Effector memory CD8-positive, alpha-beta T cell (primary cell): ENCODE measurements around the gene NEMF.
"Not testable (repeated sequence)": the region's sequence is repeated elsewhere in the genome, so short reads cannot be mapped to it uniquely, and the experiment has no call there.

Experiments used
- ATAC-seq: fragments of 150-1000 bp; cut with Tn5 transposase; replicated peaks from 2 replicates; pipeline ENCODE4 v1.10.0; 2021; ENCODE audit warnings: mild to moderate bottlenecking, moderate library complexity
- DNase-seq, 3 experiments: peaks; one replicate each; pipeline ENCODE4 v3.0.0; 2021
- H3K27ac Mint-ChIP-seq, 2 donors: one replicate each; pipeline ENCODE4 v1.8.0; 2022; ENCODE audit warnings: mild to moderate bottlenecking in 2 of 2, mixed read lengths in 2 of 2, moderate library complexity in 2 of 2
- H3K27me3 Mint-ChIP-seq, 2 donors: one replicate each; pipeline ENCODE4 v1.8.0; 2022; ENCODE audit warnings: mixed read lengths in 2 of 2
- H3K36me3 Mint-ChIP-seq: one replicate; pipeline ENCODE4 v1.8.0; 2022; ENCODE audit warnings: mild to moderate bottlenecking, moderate library complexity, mixed read lengths; ENCODE audit not compliant: insufficient read depth
- H3K4me1 Mint-ChIP-seq, 2 donors: one replicate each; pipeline ENCODE4 v1.8.0; 2022; ENCODE audit warnings: low read depth in 2 of 2, mixed read lengths in 2 of 2
- H3K4me3 Mint-ChIP-seq, 2 donors: one replicate each; pipeline ENCODE4 v1.8.0; 2022; ENCODE audit warnings: mild to moderate bottlenecking in 2 of 2, mixed read lengths in 2 of 2, moderate library complexity in 2 of 2
- H3K9me3 Mint-ChIP-seq, 2 donors: one replicate each; pipeline ENCODE4 v1.8.0; 2022; ENCODE audit warnings: mixed read lengths in 2 of 2

NEMF gene

GRCh38 chr14:49892636-49893308 lies 40.2 kb upstream of the NEMF start, which contains the start of gene ARF6:
Gene ARF6 (plus strand): TSS chr14:49893082. CDS start chr14:49893737, 655 bp downstream.
- ATAC-seq: peak; percentile 81

GRCh38 chr14:49892301-49892635 lies 39.7 kb upstream of the NEMF start:
- H3K4me3 Mint-ChIP-seq: peak overlapping the region; percentile 82 to 90
- no peaks in the 10 kb centered on the region for H3K9me3 Mint-ChIP-seq
- H3K27ac Mint-ChIP-seq: peak overlapping the region; percentile 96
- DNase-seq (peak; percentile 34 to 47 (median 44)), ATAC-seq (peak; percentile 48)
- H3K27me3 Mint-ChIP-seq: no peaks in the 10 kb centered on the region
- peaks cover 27 to 35% of the 10 kb centered on the region in 2 donors for H3K4me1 Mint-ChIP-seq
- H3K36me3 Mint-ChIP-seq: peaks cover 50% of the 10 kb centered on the region

More at GRCh38 chr14:49892636-49893308, 40.2 kb upstream of the NEMF start, which contains the start of gene ARF6:
- DNase-seq: peak; percentile 91 to 95 (median 94)
- Mint-ChIP-seq H3K27ac (peak within 1 kb of the TSS; percentile 96), H3K4me1 (peaks cover 28 to 38% of the 10 kb centered on the region in 2 donors), H3K9me3 (no peaks in the 10 kb centered on the region), H3K4me3 (peak within 1 kb of the TSS; percentile 82 to 90), H3K36me3 (peaks cover 52% of the 10 kb centered on the region), H3K27me3 (no peaks in the 10 kb centered on the region)

GRCh38 chr14:49888293-49888692 lies 35.7 kb upstream of the NEMF start:
- Mint-ChIP-seq H3K36me3 (peaks cover 10% of the 10 kb centered on the region), H3K27ac (peak overlapping the region in 1 of 2 donors; percentile 55), H3K4me3 (no peak overlapping the region), H3K9me3 (no peaks in the 10 kb centered on the region), H3K4me1 (peaks cover 10 to 13% of the 10 kb centered on the region in 2 donors), H3K27me3 (no peaks in the 10 kb centered on the region)
- no peak for DNase-seq
- ATAC-seq: no peak

GRCh38 chr14:49886523-49886922 lies 33.9 kb upstream of the NEMF start:
- H3K27ac Mint-ChIP-seq: peak overlapping the region; percentile 65 to 73
- peaks cover under 1 to 4% of the 10 kb centered on the region in 2 donors for H3K4me1 Mint-ChIP-seq
- ATAC-seq: peak; percentile 36
- H3K9me3 Mint-ChIP-seq: no peaks in the 10 kb centered on the region
- no peaks in the 10 kb centered on the region for H3K27me3 Mint-ChIP-seq
- H3K36me3 Mint-ChIP-seq: peaks cover 3% of the 10 kb centered on the region
- H3K4me3 Mint-ChIP-seq: peak overlapping the region; percentile 33 to 51
- DNase-seq: no peak

GRCh38 chr14:49882826-49883694 lies 30.5 kb upstream of the NEMF start:
- Mint-ChIP-seq H3K4me3 (no peak overlapping the region), H3K4me1 (peaks cover 5 to 11% of the 10 kb centered on the region in 2 donors), H3K27me3 (no peaks in the 10 kb centered on the region), H3K36me3 (peaks cover 5% of the 10 kb centered on the region), H3K27ac (peak overlapping the region in 1 of 2 donors; percentile 19), H3K9me3 (no peaks in the 10 kb centered on the region)
- no peak for DNase-seq
- ATAC-seq: no peak

- DNase-seq (no peak), ATAC-seq (no peak)
- H3K4me3 Mint-ChIP-seq: no peak overlapping the region
- H3K4me1 Mint-ChIP-seq: peaks cover 5 to 11% of the 10 kb centered on the region in 2 donors
- peaks cover 5% of the 10 kb centered on the region for H3K36me3 Mint-ChIP-seq
- H3K27me3 Mint-ChIP-seq: no peaks in the 10 kb centered on the region
- no peaks in the 10 kb centered on the region for H3K9me3 Mint-ChIP-seq
- H3K27ac Mint-ChIP-seq: peak overlapping the region; percentile 76 to 93
Observed at GRCh38 chr14:49881350-49882001, 28.9 kb upstream of the NEMF start.

- Mint-ChIP-seq H3K27me3 (no peaks in the 10 kb centered on the region), H3K36me3 (peaks cover 5% of the 10 kb centered on the region), H3K9me3 (no peaks in the 10 kb centered on the region), H3K4me3 (no peak overlapping the region), H3K27ac (peak overlapping the region; percentile 86 to 93), H3K4me1 (peaks cover 5 to 7% of the 10 kb centered on the region in 2 donors)
- peak; percentile 24 for ATAC-seq
- no peak for DNase-seq
Observed at GRCh38 chr14:49880267-49881064, 27.9 kb upstream of the NEMF start.

- peak overlapping the region; percentile 65 to 86 for H3K27ac Mint-ChIP-seq
- no peak overlapping the region for H3K4me3 Mint-ChIP-seq
- DNase-seq (peak; percentile 39 to 50 (median 45)), ATAC-seq (peak; percentile 94)
- H3K9me3 Mint-ChIP-seq: no peaks in the 10 kb centered on the region
- peaks cover 5 to 7% of the 10 kb centered on the region in 2 donors for H3K4me1 Mint-ChIP-seq
- peaks cover 5% of the 10 kb centered on the region for H3K36me3 Mint-ChIP-seq
- H3K27me3 Mint-ChIP-seq: no peaks in the 10 kb centered on the region
Observed at GRCh38 chr14:49879646-49880204, 27.1 kb upstream of the NEMF start.

GRCh38 chr14:49876563-49877127 lies 24.1 kb upstream of the NEMF start:
- no peak for ATAC-seq
- no peaks in the 10 kb centered on the region for H3K27me3 Mint-ChIP-seq
- no peak overlapping the region for H3K4me3 Mint-ChIP-seq
- H3K27ac Mint-ChIP-seq: no peak overlapping the region
- peaks cover 2% of the 10 kb centered on the region for H3K36me3 Mint-ChIP-seq
- no peaks in the 10 kb centered on the region for H3K9me3 Mint-ChIP-seq
- no peak for DNase-seq
- H3K4me1 Mint-ChIP-seq: peaks cover 5 to 7% of the 10 kb centered on the region in 2 donors

- peaks cover 2% of the 10 kb centered on the region for H3K36me3 Mint-ChIP-seq
- no peak overlapping the region for H3K4me3 Mint-ChIP-seq
- H3K27ac Mint-ChIP-seq: no peak overlapping the region
- H3K9me3 Mint-ChIP-seq: no peaks in the 10 kb centered on the region
- H3K4me1 Mint-ChIP-seq: peaks cover 8% of the 10 kb centered on the region in 2 donors
- DNase-seq (no peak), ATAC-seq (no peak)
- H3K27me3 Mint-ChIP-seq: no peaks in the 10 kb centered on the region
Observed at GRCh38 chr14:49875640-49876198, 23.1 kb upstream of the NEMF start.

GRCh38 chr14:49873548-49873947 lies 21.0 kb upstream of the NEMF start:
- DNase-seq, H3K4me3 Mint-ChIP-seq: not testable (repeated sequence)

GRCh38 chr14:49870908-49871307 lies 18.3 kb upstream of the NEMF start:
- Mint-ChIP-seq H3K27ac (no peak overlapping the region), H3K27me3 (no peaks in the 10 kb centered on the region), H3K4me1 (peaks cover 14 to 18% of the 10 kb centered on the region in 2 donors), H3K36me3 (peaks cover 5% of the 10 kb centered on the region), H3K4me3 (no peak overlapping the region), H3K9me3 (no peaks in the 10 kb centered on the region)
- no peak for DNase-seq
- no peak for ATAC-seq

More at GRCh38 chr14:49873548-49873947, 21.0 kb upstream of the NEMF start:
- not testable (repeated sequence) for H3K27ac Mint-ChIP-seq, H3K27me3 Mint-ChIP-seq, ATAC-seq, H3K36me3 Mint-ChIP-seq, H3K9me3 Mint-ChIP-seq
- H3K4me1 Mint-ChIP-seq: peaks cover 7 to 11% of the 10 kb centered on the region in 2 donors
